Stimulated activated CD4-positive, alpha-beta T cell treated with anti-CD3 and anti-CD28 coated beads, Interleukin-4, amount 100 ng/mL, for 4 hours (primary cell): ENCODE results near the gene NRGN.

Experiments used
- DNase-seq, 2 experiments: peaks; one replicate each; pipeline ENCODE4 v3.0.0-alpha.2; 2020

The NRGN gene

GRCh38 chr11:124796312-124796711 lies 56.6 kb downstream of the NRGN start:
- no peak for DNase-seq
